Measurements from ENCODE around the gene NGEF.

- no peak for TF ChIP-seq CTCF (conservative IDR thresholded peaks at IDR 0.05)
- no peak for TF ChIP-seq ZFX (IDR thresholded peaks at IDR 0.05)
Measured at GRCh38 chr2:232954691-232955090, 58.4 kb downstream of the NGEF start.
